NT2/D1 (cell line): Measurements from ENCODE around the gene IL1RAP.

Source experiments
- SUZ12 ChIP-seq: IDR thresholded peaks from 2 replicates; pipeline ENCODE4 v1.6.1; 2011; ENCODE audit not compliant: insufficient read length, insufficient read depth; ENCODE audit errors: extremely low read depth
- YY1 ChIP-seq: IDR thresholded peaks from 2 replicates; pipeline ENCODE4 v1.6.1; 2011; ENCODE audit not compliant: insufficient read length, insufficient read depth
- ZNF274 ChIP-seq: IDR thresholded peaks from 2 replicates; pipeline ENCODE4 v1.6.1; 2011; ENCODE audit warnings: mild to moderate bottlenecking, low read depth, low read length

- TF ChIP-seq SUZ12 (no peak), YY1 (no peak), ZNF274 (no peak)
Measured at GRCh38 chr3:190492966-190493365, 20.9 kb upstream of the IL1RAP start.
